Bronchial epithelial cell (primary cell): ENCODE measurements around the gene MIS18A. TPM values are rescaled to one million over a fixed set of nuclear protein-coding genes. Genes with fewer than 3 reads are reported as not detected.

Experiments
- DNase-seq: peaks from one replicate; pipeline ENCODE4 v3.0.0-alpha.2; 2010; ENCODE audit warnings: low read depth
- FAIRE-seq: peaks from 2 replicates; lab custom pipeline; 2011; peaks lifted over from hg19 to GRCh38; lab: Jason Lieb, UNC
- H3K27me3 ChIP-seq: 2 replicates; pipeline ENCODE4 v1.5.1; 2011; ENCODE audit warnings: low read length; ENCODE audit not compliant: control insufficient read depth, insufficient read depth
- H3K36me3 ChIP-seq: 2 replicates; pipeline ENCODE4 v1.5.1; 2011; ENCODE audit warnings: low read length; ENCODE audit not compliant: control insufficient read depth, insufficient read depth
- H3K4me3 ChIP-seq: 2 replicates; pipeline ENCODE4 v1.5.1; 2011; ENCODE audit warnings: mild to moderate bottlenecking, low read depth, low read length, control low read depth
- total RNA-seq: library from RNA; depleted of rRNA; stranded (reverse); fragments of >200 nt; gene quantifications from 2 replicates; pipeline ENCODE4 v1.2.1, GENCODE V29; 2014
- TF ChIP-seq, protein P1 (sequence below): IDR thresholded peaks from 2 replicates; pipeline ENCODE4 v1.5.1; 2011; ENCODE audit warnings: mild to moderate bottlenecking, moderate library complexity, low read length, control low read depth, inconsistent platforms; ENCODE audit not compliant: insufficient read depth, severe bottlenecking

MIS18A gene, protein sequence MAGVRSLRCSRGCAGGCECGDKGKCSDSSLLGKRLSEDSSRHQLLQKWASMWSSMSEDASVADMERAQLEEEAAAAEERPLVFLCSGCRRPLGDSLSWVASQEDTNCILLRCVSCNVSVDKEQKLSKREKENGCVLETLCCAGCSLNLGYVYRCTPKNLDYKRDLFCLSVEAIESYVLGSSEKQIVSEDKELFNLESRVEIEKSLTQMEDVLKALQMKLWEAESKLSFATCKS
- 4.2 and 7.0 TPM in 2 replicates for total RNA-seq

- FAIRE-seq: peak; percentile 23
- TF ChIP-seq, protein P1, sequence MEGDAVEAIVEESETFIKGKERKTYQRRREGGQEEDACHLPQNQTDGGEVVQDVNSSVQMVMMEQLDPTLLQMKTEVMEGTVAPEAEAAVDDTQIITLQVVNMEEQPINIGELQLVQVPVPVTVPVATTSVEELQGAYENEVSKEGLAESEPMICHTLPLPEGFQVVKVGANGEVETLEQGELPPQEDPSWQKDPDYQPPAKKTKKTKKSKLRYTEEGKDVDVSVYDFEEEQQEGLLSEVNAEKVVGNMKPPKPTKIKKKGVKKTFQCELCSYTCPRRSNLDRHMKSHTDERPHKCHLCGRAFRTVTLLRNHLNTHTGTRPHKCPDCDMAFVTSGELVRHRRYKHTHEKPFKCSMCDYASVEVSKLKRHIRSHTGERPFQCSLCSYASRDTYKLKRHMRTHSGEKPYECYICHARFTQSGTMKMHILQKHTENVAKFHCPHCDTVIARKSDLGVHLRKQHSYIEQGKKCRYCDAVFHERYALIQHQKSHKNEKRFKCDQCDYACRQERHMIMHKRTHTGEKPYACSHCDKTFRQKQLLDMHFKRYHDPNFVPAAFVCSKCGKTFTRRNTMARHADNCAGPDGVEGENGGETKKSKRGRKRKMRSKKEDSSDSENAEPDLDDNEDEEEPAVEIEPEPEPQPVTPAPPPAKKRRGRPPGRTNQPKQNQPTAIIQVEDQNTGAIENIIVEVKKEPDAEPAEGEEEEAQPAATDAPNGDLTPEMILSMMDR: peak; percentile 9
- H3K27me3 ChIP-seq: no peaks in the 10 kb centered on the region
- H3K36me3 ChIP-seq: peaks cover 2% of the 10 kb centered on the region
- H3K4me3 ChIP-seq: peak within 1 kb of the TSS; percentile 72
- peak; percentile 98 for DNase-seq
These were observed at the start of gene MIS18A for GRCh38 chr21:32278518-32279376. Gene MIS18A, minus strand, starts transcription at chr21:32279049. Its CDS starts 35 bp downstream, at chr21:32279014.

DNA sequence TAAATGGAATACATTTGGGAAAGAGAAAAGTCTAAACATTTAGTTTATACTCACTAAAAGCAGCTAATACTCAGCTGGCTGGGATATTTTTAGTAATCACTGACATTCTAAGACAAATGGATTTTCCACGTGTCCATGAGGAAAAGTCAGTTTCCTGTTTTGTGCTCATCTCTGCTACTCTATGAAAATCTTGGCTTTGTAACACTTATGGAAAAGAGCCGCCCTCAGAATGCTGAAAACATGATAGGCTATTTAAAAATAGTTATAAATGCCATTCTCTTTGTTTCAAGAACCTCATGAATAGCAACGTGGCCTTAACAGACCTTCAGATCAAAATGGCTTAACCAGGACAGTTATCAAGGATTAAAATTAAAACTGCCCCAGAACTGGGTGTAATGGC lies 49.7 kb upstream of the MIS18A start:
- H3K27me3 ChIP-seq: no peaks in the 10 kb centered on the region
- H3K36me3 ChIP-seq: peaks cover 16% of the 10 kb centered on the region
- DNase-seq: no peak
- TF ChIP-seq, protein P1: no peak
- no peak overlapping the region for H3K4me3 ChIP-seq
- FAIRE-seq: no peak

GRCh38 chr21:32325706-32326105 lies 46.9 kb upstream of the MIS18A start:
- H3K27me3 ChIP-seq: no peaks in the 10 kb centered on the region
- H3K36me3 ChIP-seq: peaks cover 28% of the 10 kb centered on the region
- DNase-seq: no peak
- TF ChIP-seq, protein P1: no peak
- no peak overlapping the region for H3K4me3 ChIP-seq
- no peak for FAIRE-seq

- no peaks in the 10 kb centered on the region for H3K27me3 ChIP-seq
- DNase-seq (no peak), FAIRE-seq (peak; percentile 13)
- no peak overlapping the region for H3K4me3 ChIP-seq
- TF ChIP-seq, protein P1: no peak
- peaks cover 46% of the 10 kb centered on the region for H3K36me3 ChIP-seq
These were observed 43.8 kb upstream of the MIS18A start for GRCh38 chr21:32322676-32323075.

DNA sequence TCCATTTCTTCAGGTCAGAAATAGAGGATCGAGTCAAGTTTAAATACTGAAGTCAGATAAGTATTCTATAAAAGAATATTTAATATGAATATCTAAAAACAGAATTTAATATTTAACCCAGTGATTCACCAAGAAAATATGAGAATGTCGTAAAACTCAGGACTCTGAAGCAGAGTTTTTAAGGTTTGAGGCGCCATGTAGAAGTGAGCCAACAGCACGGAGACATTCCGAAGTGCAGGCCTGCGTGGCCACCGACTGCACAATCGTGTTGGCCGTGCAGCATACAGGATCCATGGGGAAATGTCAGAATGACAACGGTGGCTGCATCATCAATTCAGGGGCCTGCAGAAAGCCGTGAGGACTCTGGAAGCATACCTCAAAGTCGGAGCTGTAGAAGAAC lies 43.3 kb upstream of the MIS18A start:
- DNase-seq (no peak), FAIRE-seq (no peak)
- TF ChIP-seq, protein P1: no peak
- Histone ChIP-seq H3K27me3 (no peaks in the 10 kb centered on the region), H3K36me3 (peaks cover 51% of the 10 kb centered on the region), H3K4me3 (no peak overlapping the region)
